ENCODE results near the gene VANGL2.

- TF ChIP-seq CTCF (IDR thresholded peaks at IDR 0.05) (peak in 5 of 7 experiments; percentile 50 to 88 (median 80)), POLR2AphosphoS5 (IDR thresholded peaks at IDR 0.05) (no peak), EP300 (IDR thresholded peaks at IDR 0.05) (no peak)
These were observed 23.7 kb upstream of the VANGL2 start for GRCh38 chr1:160376525-160377131.
